Neuronal stem cell (in vitro differentiated cells): ENCODE results near the gene ZKSCAN5.

Experiments
- DNase-seq: peaks from one replicate; pipeline ENCODE4 v3.0.0-alpha.2; 2013; ENCODE audit warnings: low spot score
- H2AFZ ChIP-seq: one replicate; pipeline ENCODE4 v1.6.1; 2013; ENCODE audit warnings: mild to moderate bottlenecking, low read length, inconsistent platforms
- H2AK5ac ChIP-seq: 2 replicates; pipeline ENCODE4 v1.6.1; 2013; ENCODE audit warnings: low read depth, mild to moderate bottlenecking, inconsistent platforms, low read length, moderate library complexity, mixed read lengths
- H2BK120ac ChIP-seq: 2 replicates; pipeline ENCODE4 v1.6.1; 2013; ENCODE audit warnings: low read depth, mild to moderate bottlenecking, inconsistent platforms, low read length, moderate library complexity, mixed read lengths
- H2BK12ac ChIP-seq: one replicate; pipeline ENCODE4 v1.6.1; 2013; ENCODE audit warnings: low read length, inconsistent platforms
- H2BK15ac ChIP-seq: 2 replicates; pipeline ENCODE4 v1.6.1; 2013; ENCODE audit warnings: mild to moderate bottlenecking, low read length, inconsistent platforms, mixed read lengths
- H2BK5ac ChIP-seq: one replicate; pipeline ENCODE4 v1.6.1; 2013; ENCODE audit warnings: inconsistent platforms, mild to moderate bottlenecking, low read length, moderate library complexity
- H3K14ac ChIP-seq: one replicate; pipeline ENCODE4 v1.6.1; 2013; ENCODE audit warnings: low read length, inconsistent platforms
- H3K18ac ChIP-seq: 2 replicates; pipeline ENCODE4 v1.6.1; 2013; ENCODE audit warnings: low read length, inconsistent platforms
- H3K23ac ChIP-seq: 2 replicates; pipeline ENCODE4 v1.6.1; 2013; ENCODE audit warnings: low read depth, mild to moderate bottlenecking, mixed read lengths, low read length, inconsistent platforms; ENCODE audit not compliant: poor library complexity
- H3K27ac ChIP-seq: replicated peaks from 3 replicates; pipeline ENCODE4 v1.5.1; 2013; ENCODE audit warnings: low read length, inconsistent platforms
- H3K27me3 ChIP-seq, 3 experiments: 2 replicates each; pipeline ENCODE4 v1.6.1; 2013; ENCODE audit warnings: low read length in 3 of 3, mild to moderate bottlenecking in 2 of 3, inconsistent platforms in 1 of 3, low read depth in 1 of 3, mixed read lengths in 1 of 3, moderate library complexity in 1 of 3; ENCODE audit not compliant: control insufficient read depth in 3 of 3, insufficient read depth in 3 of 3
- H3K36me3 ChIP-seq, 2 donors: replicated peaks in 1 of 2; 2 replicates each; pipeline ENCODE4 v1.6.1; 2013; ENCODE audit warnings: low read length in 2 of 2; ENCODE audit not compliant: control insufficient read depth in 2 of 2, insufficient read depth in 2 of 2
- H3K4ac ChIP-seq: 2 replicates; pipeline ENCODE4 v1.6.1; 2013; ENCODE audit warnings: inconsistent platforms, mild to moderate bottlenecking, low read length, moderate library complexity
- H3K4me1 ChIP-seq, 2 donors: 1 replicate in 1 of 2; 2 replicates in 1 of 2; pipeline ENCODE4 v1.6.1; 2013; ENCODE audit warnings: low read length in 2 of 2, low read depth in 1 of 2; ENCODE audit not compliant: control insufficient read depth in 2 of 2, insufficient read depth in 1 of 2
- H3K4me2 ChIP-seq: one replicate; pipeline ENCODE4 v1.6.1; 2013; ENCODE audit warnings: mild to moderate bottlenecking, low read length, inconsistent platforms; ENCODE audit not compliant: insufficient read depth, poor library complexity, severe bottlenecking
- H3K4me3 ChIP-seq, 2 donors: 2 replicates each; pipeline ENCODE4 v1.5.1; 2013; ENCODE audit warnings: low read length in 2 of 2, mild to moderate bottlenecking in 2 of 2, inconsistent platforms in 1 of 2, moderate library complexity in 1 of 2
- H3K79me1 ChIP-seq: one replicate; pipeline ENCODE4 v1.6.1; 2013; ENCODE audit warnings: low read depth, mild to moderate bottlenecking, inconsistent platforms, low read length, moderate library complexity
- H3K9ac ChIP-seq: one replicate; pipeline ENCODE4 v1.6.1; 2013; ENCODE audit warnings: mild to moderate bottlenecking, low read depth, low read length, inconsistent platforms; ENCODE audit not compliant: poor library complexity
- H3K9me3 ChIP-seq, 2 donors: replicated peaks in 1 of 2; 2 replicates each; pipeline versions ENCODE3 to v1.6.1; 2013; ENCODE audit warnings: low read length in 2 of 2, mild to moderate bottlenecking in 2 of 2, inconsistent platforms in 1 of 2, low read depth in 1 of 2, mixed read lengths in 1 of 2, moderate library complexity in 1 of 2; ENCODE audit not compliant: control insufficient read depth in 2 of 2, insufficient read depth in 1 of 2
- H4K8ac ChIP-seq: one replicate; pipeline ENCODE4 v1.6.1; 2013; ENCODE audit warnings: low read depth, mild to moderate bottlenecking, inconsistent platforms, low read length, moderate library complexity
- H4K91ac ChIP-seq: one replicate; pipeline ENCODE4 v1.6.1; 2013; ENCODE audit warnings: low read length, low read depth, mild to moderate bottlenecking, inconsistent platforms; ENCODE audit not compliant: poor library complexity
- WGBS, 2 donors: extraction: QIAGEN DNeasy Blood & Tissue Kit; methylation state at CpG; one replicate each; pipeline ENCODE4 v1.1.7; 2013; ENCODE audit warnings: missing lambda C conversion rate in 2 of 2, mixed read lengths in 1 of 2; ENCODE audit not compliant: insufficient read length in 2 of 2, insufficient replicate concordance in 1 of 2; ENCODE audit errors: extremely low coverage in 2 of 2; 5-methylcytosine and 5-hydroxymethylcytosine counted together

The ZKSCAN5 gene

DNA sequence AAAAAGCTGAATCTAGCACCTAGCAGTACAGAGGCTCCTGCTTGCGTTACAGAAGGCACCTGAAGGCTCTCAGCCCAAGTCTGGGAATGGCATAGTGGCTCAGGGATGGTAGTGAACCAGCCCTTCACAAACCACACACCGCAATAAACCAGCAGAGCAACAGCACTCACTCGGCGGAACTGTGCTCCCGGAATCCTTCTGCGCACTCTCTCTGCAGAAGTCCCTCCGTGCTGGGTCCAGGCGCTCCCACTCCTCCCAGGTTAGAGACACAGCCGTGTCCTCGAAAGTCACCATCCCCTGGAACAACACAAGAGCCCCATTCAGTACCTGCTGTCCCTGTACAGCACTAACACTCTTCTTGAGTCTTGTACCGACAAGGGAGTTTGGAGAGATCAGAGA is 5.9 kb upstream of the ZKSCAN5 start:
- Histone ChIP-seq H4K91ac (no peak overlapping the region), H3K14ac (no peak overlapping the region), H3K9me3 (peaks cover 8 to 16% of the 10 kb centered on the region in 2 donors), H3K79me1 (peaks cover 10% of the 10 kb centered on the region), H3K4me1 (peaks cover 7 to 8% of the 10 kb centered on the region in 2 donors), H3K4me3 (peak overlapping the region; percentile 27 to 84), H2BK120ac (no peak overlapping the region), H2BK15ac (no peak overlapping the region), H3K4me2 (peak overlapping the region; percentile 2), H2AFZ (no peak overlapping the region), H2BK5ac (no peak overlapping the region), H3K9ac (no peak overlapping the region), H3K23ac (no peak overlapping the region), H3K27me3 (no peaks in the 10 kb centered on the region), H2AK5ac (no peak overlapping the region), H3K27ac (no peak overlapping the region), H3K18ac (no peak overlapping the region), H3K36me3 (peaks cover 10 to 39% of the 10 kb centered on the region in 2 donors), H3K4ac (no peak overlapping the region), H2BK12ac (no peak overlapping the region), H4K8ac (no peak overlapping the region)
- no peak for DNase-seq
- no CpG with 5 or more reads among the region's 11 CpGs for WGBS, 2 donors

DNA sequence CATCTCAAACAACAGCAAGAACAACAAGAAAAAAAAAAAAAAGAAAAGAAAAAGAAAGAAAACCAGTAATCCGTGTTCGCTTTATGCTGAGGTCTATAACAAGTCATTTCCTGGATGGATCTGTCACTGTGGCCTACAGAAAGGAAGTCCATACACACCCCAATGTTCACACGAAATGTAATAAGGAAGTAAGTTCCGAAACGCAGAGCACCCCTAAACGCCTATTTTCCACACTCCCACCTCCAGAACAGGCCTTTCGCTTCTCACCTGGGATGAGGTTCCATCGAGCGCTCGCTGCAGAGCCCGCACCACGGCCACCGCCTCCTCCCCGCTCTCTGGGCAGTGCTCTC is 5.1 kb upstream of the ZKSCAN5 start:
- Histone ChIP-seq H3K4me2 (peak overlapping the region; percentile 85), H3K27ac (no peak overlapping the region), H3K79me1 (peaks cover 10% of the 10 kb centered on the region), H2AK5ac (no peak overlapping the region), H4K91ac (no peak overlapping the region), H2BK12ac (no peak overlapping the region), H2BK5ac (no peak overlapping the region), H3K14ac (no peak overlapping the region), H3K4me1 (peaks cover 7 to 8% of the 10 kb centered on the region in 2 donors), H2BK120ac (no peak overlapping the region), H4K8ac (no peak overlapping the region), H2BK15ac (no peak overlapping the region), H3K4me3 (peak overlapping the region; percentile 84 to 94), H3K9me3 (peaks cover 0 to 7% of the 10 kb centered on the region in 2 donors), H3K23ac (no peak overlapping the region), H3K4ac (no peak overlapping the region), H3K36me3 (peaks cover 2 to 31% of the 10 kb centered on the region in 2 donors), H2AFZ (peak overlapping the region; percentile 95), H3K9ac (peak overlapping the region; percentile 96), H3K18ac (no peak overlapping the region), H3K27me3 (no peaks in the 10 kb centered on the region)
- DNase-seq, result no peak
- WGBS, 2 donors, result no CpG with 5 or more reads among the region's 14 CpGs

DNA sequence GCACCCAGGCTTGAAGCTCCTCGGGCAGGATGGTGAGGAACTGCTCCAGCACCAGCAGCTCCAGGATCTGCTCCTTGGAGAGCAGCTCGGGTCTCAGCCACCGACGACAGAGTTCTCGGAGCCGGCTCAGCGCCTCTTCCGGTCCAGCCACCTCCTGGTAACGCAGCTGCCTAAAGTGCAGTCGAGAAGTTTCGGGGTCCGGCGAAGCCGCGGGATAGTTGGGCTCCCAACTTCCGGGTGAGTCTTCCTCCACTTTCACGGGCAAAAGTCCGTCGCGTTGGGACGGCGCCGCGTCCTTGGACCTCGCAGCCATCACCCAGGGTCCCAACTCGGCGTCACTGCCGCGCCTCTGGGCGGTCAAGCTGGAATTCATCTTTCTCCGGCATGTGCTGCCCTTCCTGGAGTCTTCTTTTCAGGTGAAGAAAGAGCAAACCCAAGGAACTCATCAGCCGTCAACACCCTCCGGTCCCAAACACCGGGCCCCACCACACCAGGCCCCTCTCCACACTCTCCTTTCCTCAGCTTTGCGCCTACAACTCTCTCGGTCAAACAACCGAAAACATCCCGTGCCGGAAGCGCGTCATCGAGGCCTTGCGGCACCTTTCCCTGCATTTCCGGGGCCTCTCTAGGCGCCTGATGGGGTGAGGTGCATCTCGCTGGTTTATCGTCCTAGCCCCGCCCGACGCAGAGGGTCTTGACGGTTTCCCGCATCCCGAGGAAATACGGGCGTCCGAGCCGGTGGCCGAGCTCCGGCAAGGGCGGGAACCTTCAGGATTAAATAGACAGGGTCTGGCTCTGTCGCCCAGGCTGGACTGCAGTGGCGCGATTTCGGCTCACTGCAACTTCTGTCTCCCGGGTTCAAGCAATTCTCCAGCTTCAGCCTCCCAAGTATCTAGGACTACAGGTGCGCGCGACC is 4.5 kb upstream of the ZKSCAN5 start, which contains the start of gene ZNF394:
TSS of gene ZNF394 (minus strand) at position 561 of the 916 bp plus-strand sequence. CDS start at position 373, 188 bp downstream.
- H3K9me3 ChIP-seq, result peaks cover 0 to 4% of the 10 kb centered on the region in 2 donors
- H3K79me1 ChIP-seq, result peaks cover 10% of the 10 kb centered on the region

DNA sequence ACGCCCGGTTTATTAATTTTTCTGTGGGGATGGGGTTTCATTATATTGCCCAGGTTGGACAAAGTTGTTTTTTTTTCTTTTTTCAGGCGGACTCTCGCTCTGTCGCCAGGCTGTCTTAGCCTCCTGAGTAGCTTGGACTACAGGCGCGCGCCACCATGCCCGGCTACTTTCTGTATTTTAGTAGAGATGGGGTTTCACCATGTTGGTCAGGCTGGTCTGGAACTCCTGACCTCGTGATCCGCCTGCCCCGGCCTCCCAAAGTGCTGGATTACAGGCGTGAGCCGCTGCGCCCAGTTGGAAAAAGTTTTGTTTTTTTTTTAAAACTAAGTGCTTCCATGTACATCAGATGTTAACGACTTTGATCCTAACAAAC is 3.8 kb upstream of the ZKSCAN5 start:
- no peak overlapping the region for H2BK15ac ChIP-seq
- H4K91ac ChIP-seq, result no peak overlapping the region
- no peak overlapping the region for H3K9ac ChIP-seq
- peaks cover 10% of the 10 kb centered on the region for H3K79me1 ChIP-seq
- DNase-seq, result no peak
- no peak overlapping the region for H3K18ac ChIP-seq
- no peak overlapping the region for H4K8ac ChIP-seq
- no peak overlapping the region for H2BK120ac ChIP-seq
- H2AK5ac ChIP-seq, result peak overlapping the region; percentile 43
- H3K27ac ChIP-seq, result peak overlapping the region; percentile 58
- peaks cover 8 to 9% of the 10 kb centered on the region in 2 donors for H3K4me1 ChIP-seq
- no peak overlapping the region for H2BK12ac ChIP-seq
- no CpG with 5 or more reads among the region's 16 CpGs for WGBS, 2 donors
- no peak overlapping the region for H2BK5ac ChIP-seq
- no peak overlapping the region for H3K4ac ChIP-seq
- H3K4me2 ChIP-seq, result peak overlapping the region; percentile 49
- peak overlapping the region; percentile 95 for H2AFZ ChIP-seq
- peaks cover 0 to 26% of the 10 kb centered on the region in 2 donors for H3K36me3 ChIP-seq
- H3K14ac ChIP-seq, result no peak overlapping the region
- H3K23ac ChIP-seq, result no peak overlapping the region
- H3K4me3 ChIP-seq, result peak overlapping the region; percentile 84 to 94
- H3K9me3 ChIP-seq, result peaks cover 0 to 4% of the 10 kb centered on the region in 2 donors
- H3K27me3 ChIP-seq, result no peaks in the 10 kb centered on the region

More for the DNA sequence above, 4.5 kb upstream of the ZKSCAN5 start, which contains the start of gene ZNF394:
- peak within 1 kb of the TSS; percentile 84 for H3K18ac ChIP-seq
- H3K23ac ChIP-seq, result peak within 1 kb of the TSS; percentile 66
- H3K4me3 ChIP-seq, result peak within 1 kb of the TSS; percentile 84 to 94
- peak within 1 kb of the TSS; percentile 95 for H2AFZ ChIP-seq
- H3K4ac ChIP-seq, result no peak within 1 kb of the TSS
- no CpG with 5 or more reads among the region's 68 CpGs for WGBS, 2 donors
- H2AK5ac ChIP-seq, result peak within 1 kb of the TSS; percentile 43
- H3K9ac ChIP-seq, result peak within 1 kb of the TSS; percentile 96
- H3K36me3 ChIP-seq, result peaks cover 0 to 26% of the 10 kb centered on the region in 2 donors
- H4K8ac ChIP-seq, result peak within 1 kb of the TSS; percentile 4
- H3K27ac ChIP-seq, result peak within 1 kb of the TSS; percentile 58
- no peak within 1 kb of the TSS for H2BK120ac ChIP-seq
- peak within 1 kb of the TSS; percentile 85 for H3K4me2 ChIP-seq
- no peak within 1 kb of the TSS for H3K14ac ChIP-seq
- no peaks in the 10 kb centered on the region for H3K27me3 ChIP-seq
- H3K4me1 ChIP-seq, result peaks cover 7 to 8% of the 10 kb centered on the region in 2 donors
- H2BK12ac ChIP-seq, result no peak within 1 kb of the TSS
- no peak within 1 kb of the TSS for H4K91ac ChIP-seq
- H2BK15ac ChIP-seq, result no peak within 1 kb of the TSS
- peak; percentile 91 for DNase-seq
- no peak within 1 kb of the TSS for H2BK5ac ChIP-seq
